Measurements from ENCODE around the gene DGKE.

DNA sequence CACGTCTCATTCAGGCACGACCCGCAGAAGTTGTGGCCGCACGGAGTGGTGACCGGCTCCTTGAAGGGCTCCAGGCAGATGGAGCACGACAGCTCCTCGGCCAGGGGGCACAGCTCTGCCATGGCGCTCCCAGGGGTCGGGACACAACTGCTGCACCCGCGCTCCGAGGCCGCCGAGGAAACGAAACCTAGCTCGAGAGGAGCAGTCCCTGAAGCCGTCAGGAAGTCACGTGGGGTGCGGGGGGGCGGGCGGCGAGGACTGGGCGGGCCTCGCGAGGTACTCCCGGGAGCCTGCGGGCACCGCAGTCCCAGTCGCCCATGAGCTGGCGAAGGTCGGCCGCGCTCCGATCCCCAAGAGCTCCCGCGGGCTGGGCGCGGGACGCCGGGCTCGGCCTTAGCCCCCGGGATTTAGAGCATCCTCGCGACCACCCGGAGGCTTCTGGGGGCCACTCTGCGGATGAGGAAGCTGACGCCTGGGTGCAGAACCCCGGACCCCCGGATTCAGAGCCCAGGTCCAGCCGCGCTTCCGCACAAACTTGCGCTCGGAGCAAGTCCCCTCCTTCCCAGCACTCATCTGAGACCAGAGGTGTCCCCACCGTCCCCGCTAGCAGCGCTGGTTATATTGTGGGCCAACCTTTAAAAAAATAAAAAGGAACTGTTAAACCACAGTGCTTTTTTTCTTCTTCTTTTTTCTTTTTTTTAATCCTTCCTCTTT lies 80.1 kb downstream of the DGKE start, which contains the start of gene TRIM25:
- TF ChIP-seq ZSCAN16 (tag by site-specific recombination; IDR thresholded peaks at IDR 0.05) = no peak
- TF ChIP-seq ZBTB7A (tag by site-specific recombination; IDR thresholded peaks at IDR 0.05; ENCODE audit: low read depth) = peak; percentile 45; the same call in 1 of the 2 replicates
- no peak for TF ChIP-seq ZNF274 (IDR thresholded peaks at IDR 0.05; ENCODE audit: low read length)
- no peak for TF ChIP-seq ZNF274 (tag by site-specific recombination; IDR thresholded peaks at IDR 0.05; ENCODE audit: borderline replicate concordance)
- TF ChIP-seq, protein P1, sequence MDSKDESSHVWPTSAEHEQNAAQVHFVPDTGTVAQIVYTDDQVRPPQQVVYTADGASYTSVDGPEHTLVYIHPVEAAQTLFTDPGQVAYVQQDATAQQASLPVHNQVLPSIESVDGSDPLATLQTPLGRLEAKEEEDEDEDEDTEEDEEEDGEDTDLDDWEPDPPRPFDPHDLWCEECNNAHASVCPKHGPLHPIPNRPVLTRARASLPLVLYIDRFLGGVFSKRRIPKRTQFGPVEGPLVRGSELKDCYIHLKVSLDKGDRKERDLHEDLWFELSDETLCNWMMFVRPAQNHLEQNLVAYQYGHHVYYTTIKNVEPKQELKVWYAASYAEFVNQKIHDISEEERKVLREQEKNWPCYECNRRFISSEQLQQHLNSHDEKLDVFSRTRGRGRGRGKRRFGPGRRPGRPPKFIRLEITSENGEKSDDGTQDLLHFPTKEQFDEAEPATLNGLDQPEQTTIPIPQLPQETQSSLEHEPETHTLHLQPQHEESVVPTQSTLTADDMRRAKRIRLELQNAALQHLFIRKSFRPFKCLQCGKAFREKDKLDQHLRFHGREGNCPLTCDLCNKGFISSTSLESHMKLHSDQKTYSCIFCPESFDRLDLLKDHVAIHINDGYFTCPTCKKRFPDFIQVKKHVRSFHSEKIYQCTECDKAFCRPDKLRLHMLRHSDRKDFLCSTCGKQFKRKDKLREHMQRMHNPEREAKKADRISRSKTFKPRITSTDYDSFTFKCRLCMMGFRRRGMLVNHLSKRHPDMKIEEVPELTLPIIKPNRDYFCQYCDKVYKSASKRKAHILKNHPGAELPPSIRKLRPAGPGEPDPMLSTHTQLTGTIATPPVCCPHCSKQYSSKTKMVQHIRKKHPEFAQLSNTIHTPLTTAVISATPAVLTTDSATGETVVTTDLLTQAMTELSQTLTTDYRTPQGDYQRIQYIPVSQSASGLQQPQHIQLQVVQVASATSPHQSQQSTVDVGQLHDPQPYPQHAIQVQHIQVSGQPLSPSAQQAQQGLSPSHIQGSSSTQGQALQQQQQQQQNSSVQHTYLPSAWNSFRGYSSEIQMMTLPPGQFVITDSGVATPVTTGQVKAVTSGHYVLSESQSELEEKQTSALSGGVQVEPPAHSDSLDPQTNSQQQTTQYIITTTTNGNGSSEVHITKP (tag by site-specific recombination; IDR thresholded peaks at IDR 0.05) = no peak
- TF ChIP-seq ZNF324 (tag by site-specific recombination; IDR thresholded peaks at IDR 0.05) = no peak; the same call in 1 of the 2 replicates
- TF ChIP-seq, protein P2, sequence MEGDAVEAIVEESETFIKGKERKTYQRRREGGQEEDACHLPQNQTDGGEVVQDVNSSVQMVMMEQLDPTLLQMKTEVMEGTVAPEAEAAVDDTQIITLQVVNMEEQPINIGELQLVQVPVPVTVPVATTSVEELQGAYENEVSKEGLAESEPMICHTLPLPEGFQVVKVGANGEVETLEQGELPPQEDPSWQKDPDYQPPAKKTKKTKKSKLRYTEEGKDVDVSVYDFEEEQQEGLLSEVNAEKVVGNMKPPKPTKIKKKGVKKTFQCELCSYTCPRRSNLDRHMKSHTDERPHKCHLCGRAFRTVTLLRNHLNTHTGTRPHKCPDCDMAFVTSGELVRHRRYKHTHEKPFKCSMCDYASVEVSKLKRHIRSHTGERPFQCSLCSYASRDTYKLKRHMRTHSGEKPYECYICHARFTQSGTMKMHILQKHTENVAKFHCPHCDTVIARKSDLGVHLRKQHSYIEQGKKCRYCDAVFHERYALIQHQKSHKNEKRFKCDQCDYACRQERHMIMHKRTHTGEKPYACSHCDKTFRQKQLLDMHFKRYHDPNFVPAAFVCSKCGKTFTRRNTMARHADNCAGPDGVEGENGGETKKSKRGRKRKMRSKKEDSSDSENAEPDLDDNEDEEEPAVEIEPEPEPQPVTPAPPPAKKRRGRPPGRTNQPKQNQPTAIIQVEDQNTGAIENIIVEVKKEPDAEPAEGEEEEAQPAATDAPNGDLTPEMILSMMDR (tag by site-specific recombination; IDR thresholded peaks at IDR 0.05) = no peak
- TF ChIP-seq ZNF311 (tag by site-specific recombination; IDR thresholded peaks at IDR 0.05; ENCODE audit: borderline replicate concordance) = no peak
- peak; percentile 50; the same call in 1 of the 2 replicates for TF ChIP-seq ZNF423 (tag by site-specific recombination; IDR thresholded peaks at IDR 0.05)
- peak; percentile 40; the same call in 1 of the 2 replicates for TF ChIP-seq ZNF629 (tag by site-specific recombination; IDR thresholded peaks at IDR 0.05)
- TF ChIP-seq, protein P3, sequence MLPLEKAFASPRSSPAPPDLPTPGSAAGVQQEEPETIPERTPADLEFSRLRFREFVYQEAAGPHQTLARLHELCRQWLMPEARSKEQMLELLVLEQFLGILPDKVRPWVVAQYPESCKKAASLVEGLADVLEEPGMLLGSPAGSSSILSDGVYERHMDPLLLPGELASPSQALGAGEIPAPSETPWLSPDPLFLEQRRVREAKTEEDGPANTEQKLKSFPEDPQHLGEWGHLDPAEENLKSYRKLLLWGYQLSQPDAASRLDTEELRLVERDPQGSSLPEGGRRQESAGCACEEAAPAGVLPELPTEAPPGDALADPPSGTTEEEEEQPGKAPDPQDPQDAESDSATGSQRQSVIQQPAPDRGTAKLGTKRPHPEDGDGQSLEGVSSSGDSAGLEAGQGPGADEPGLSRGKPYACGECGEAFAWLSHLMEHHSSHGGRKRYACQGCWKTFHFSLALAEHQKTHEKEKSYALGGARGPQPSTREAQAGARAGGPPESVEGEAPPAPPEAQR (tag by site-specific recombination; IDR thresholded peaks at IDR 0.05) = no peak

All from HEK293 (cell line).